GM19025 (cell line): ENCODE data around the gene ARID3A.
A peak's percentile ranks its signal among the peaks of the same experiment; 100 is the strongest.
"Not testable (repeated sequence)": the region's sequence is repeated elsewhere in the genome, so short reads cannot be mapped to it uniquely, and the experiment has no call there.

Source experiments
- ATAC-seq: cut with Tn5 transposase; IDR thresholded peaks from one replicate; pipeline ENCODE4 v1.9.1; 2021; ENCODE audit warnings: mild to moderate bottlenecking, low read depth, moderate library complexity; ENCODE audit not compliant: unreplicated experiment

The ARID3A gene

GRCh38 chr19:891421-892200 is 34.2 kb upstream of the ARID3A start:
- not testable (repeated sequence) for ATAC-seq

GRCh38 chr19:892243-892893 is 33.5 kb upstream of the ARID3A start:
- ATAC-seq, result no peak

- peak; percentile 86 for ATAC-seq
Observed at GRCh38 chr19:892894-893689, 32.7 kb upstream of the ARID3A start, which contains the start of the genes MED16 and RNU6-9. TSS of gene MED16 (minus strand) at chr19:893187. CDS start at chr19:891131, 2,056 bp downstream. TSS of gene RNU6-9 (plus strand) at chr19:893484.

GRCh38 chr19:896434-896833 is 29.4 kb upstream of the ARID3A start:
- ATAC-seq, result no peak

GRCh38 chr19:896999-897398 is 28.8 kb upstream of the ARID3A start:
- ATAC-seq, result no peak

- no peak for ATAC-seq
Observed at GRCh38 chr19:897442-898039, 28.3 kb upstream of the ARID3A start.

- ATAC-seq, result no peak
Observed at GRCh38 chr19:898663-899062, 27.2 kb upstream of the ARID3A start.

- no peak for ATAC-seq
Observed at GRCh38 chr19:899336-900042, 26.3 kb upstream of the ARID3A start.

- ATAC-seq, result no peak
Observed at GRCh38 chr19:900043-900301, 25.9 kb upstream of the ARID3A start.

GRCh38 chr19:900302-901111 is 25.3 kb upstream of the ARID3A start:
- no peak for ATAC-seq

- no peak for ATAC-seq
Observed at GRCh38 chr19:901216-902092, 24.4 kb upstream of the ARID3A start.

GRCh38 chr19:902093-902370 is 23.8 kb upstream of the ARID3A start:
- ATAC-seq, result no peak

GRCh38 chr19:902446-903226 is 23.2 kb upstream of the ARID3A start:
- ATAC-seq, result no peak

- no peak for ATAC-seq
Observed at GRCh38 chr19:903266-903797, 22.5 kb upstream of the ARID3A start.

GRCh38 chr19:904545-904944 is 21.3 kb upstream of the ARID3A start:
- ATAC-seq, result no peak

GRCh38 chr19:906480-906879 is 19.4 kb upstream of the ARID3A start:
- no peak for ATAC-seq

- no peak for ATAC-seq
Observed at GRCh38 chr19:907183-907853, 18.5 kb upstream of the ARID3A start.
